Measurements from ENCODE around the gene EFHD2. TPM values are rescaled to one million over a fixed set of nuclear protein-coding genes. Genes with fewer than 3 reads are reported as not detected.

Gene EFHD2
- total RNA-seq, 1 donor from 2014 or later: 6.5 TPM

- H3K36me3 Mint-ChIP-seq: no peaks in the 10 kb centered on the region
- peaks cover 10% of the 10 kb centered on the region for H3K27me3 Mint-ChIP-seq (ENCODE audit: insufficient read depth, low read depth)
- no peaks in the 10 kb centered on the region for H3K9me3 ChIP-seq (ENCODE audit: low read depth)
- no peak for TF ChIP-seq CTCF (IDR thresholded peaks at IDR 0.05)
- TF ChIP-seq EZH2 (IDR thresholded peaks at IDR 0.05): no peak
- no peak for TF ChIP-seq EZH2phosphoT487 (IDR thresholded peaks at IDR 0.05)
- no peaks in the 10 kb centered on the region for H3K9me3 Mint-ChIP-seq
- DNase-seq (ENCODE audit: low spot score): no peak
- H3K27me3 ChIP-seq: peaks cover 52% of the 10 kb centered on the region
- peaks cover 14% of the 10 kb centered on the region for H4K20me1 ChIP-seq (ENCODE audit: low read depth)
- no peak overlapping the region for H3K4me3 Mint-ChIP-seq
- H3K36me3 ChIP-seq: no peaks in the 10 kb centered on the region
- no peak overlapping the region for H3K9ac ChIP-seq
- H3K27ac ChIP-seq: no peak overlapping the region
- peaks cover 11% of the 10 kb centered on the region for H3K4me1 ChIP-seq
- no peak overlapping the region for H3K4me3 ChIP-seq
- no peak overlapping the region for H3K4me2 ChIP-seq
- H2AFZ ChIP-seq (replicated peaks): no peak overlapping the region
- H3K79me2 ChIP-seq (ENCODE audit: low read depth): no peaks in the 10 kb centered on the region
- H3F3A ChIP-seq (ENCODE audit: low read depth): peaks cover 6% of the 10 kb centered on the region
- H3K27ac Mint-ChIP-seq: no peak overlapping the region
- peaks cover 33% of the 10 kb centered on the region for H3K4me1 Mint-ChIP-seq
Measured at GRCh38 chr1:15407580-15407979, 2.1 kb upstream of the EFHD2 start.

GRCh38 chr1:15408890-15409387 lies 749 bp upstream of the EFHD2 start:
- Mint-ChIP-seq H3K36me3 (no peaks in the 10 kb centered on the region), H3K4me3 (peak overlapping the region; percentile 89), H3K27me3 (ENCODE audit: insufficient read depth, low read depth) (peaks cover 15% of the 10 kb centered on the region), H3K9me3 (no peaks in the 10 kb centered on the region), H3K4me1 (peaks cover 32% of the 10 kb centered on the region), H3K27ac (peak overlapping the region; percentile 93)
- H4K20me1 ChIP-seq (ENCODE audit: low read depth): peaks cover 14% of the 10 kb centered on the region
- H3F3A ChIP-seq (ENCODE audit: low read depth): peaks cover 6% of the 10 kb centered on the region
- H3K79me2 ChIP-seq (ENCODE audit: low read depth): no peaks in the 10 kb centered on the region
- peak overlapping the region; percentile 72 for H3K4me3 ChIP-seq
- peak overlapping the region; percentile 51 for H2AFZ ChIP-seq (replicated peaks)
- peaks cover 54% of the 10 kb centered on the region for H3K27me3 ChIP-seq
- H3K36me3 ChIP-seq: no peaks in the 10 kb centered on the region
- peaks cover 11% of the 10 kb centered on the region for H3K4me1 ChIP-seq
- DNase-seq (ENCODE audit: low spot score): no peak
- peak overlapping the region; percentile 95 for H3K4me2 ChIP-seq
- TF ChIP-seq CTCF (IDR thresholded peaks at IDR 0.05) (no peak), EZH2phosphoT487 (IDR thresholded peaks at IDR 0.05) (no peak), EZH2 (IDR thresholded peaks at IDR 0.05) (no peak)
- no peak overlapping the region for H3K27ac ChIP-seq
- no peak overlapping the region for H3K9ac ChIP-seq
- no peaks in the 10 kb centered on the region for H3K9me3 ChIP-seq (ENCODE audit: low read depth)

DNA sequence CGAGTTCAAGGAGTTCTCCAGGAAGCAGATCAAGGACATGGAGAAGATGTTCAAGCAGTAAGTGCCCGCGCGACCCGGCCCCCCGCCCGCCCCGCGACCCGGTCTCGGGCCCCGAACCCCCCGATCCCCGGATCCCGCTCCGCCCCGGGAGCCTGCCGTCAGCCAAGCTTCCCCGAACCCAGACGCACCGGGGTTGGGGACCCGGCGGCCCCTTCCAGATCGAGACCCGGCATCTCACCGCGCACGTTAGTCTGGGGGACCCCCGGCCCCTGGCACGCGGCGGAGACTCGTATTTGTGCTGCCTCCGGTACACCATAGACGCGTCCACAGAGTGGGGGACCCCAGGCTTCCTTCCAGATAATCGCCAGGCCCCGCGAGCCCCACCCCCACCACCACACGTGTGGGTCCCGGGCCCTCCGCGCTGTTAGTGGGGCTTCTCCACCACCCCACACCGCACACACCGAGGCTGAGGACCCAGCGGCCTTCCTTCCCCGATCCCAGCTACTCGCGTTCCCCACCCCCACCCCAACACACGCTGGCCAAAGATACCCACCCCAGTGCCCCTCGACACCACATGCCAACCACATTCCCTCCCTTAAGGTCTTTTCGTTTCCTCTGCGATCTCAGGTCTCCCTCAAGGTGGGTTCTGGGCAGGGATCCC lies 665 bp downstream of the EFHD2 start:
- no peaks in the 10 kb centered on the region for H3K79me2 ChIP-seq (ENCODE audit: low read depth)
- H3K36me3 ChIP-seq: no peaks in the 10 kb centered on the region
- TF ChIP-seq CTCF (IDR thresholded peaks at IDR 0.05) (no peak), EZH2phosphoT487 (IDR thresholded peaks at IDR 0.05) (no peak), EZH2 (IDR thresholded peaks at IDR 0.05) (no peak)
- DNase-seq (ENCODE audit: low spot score): peak; percentile 35
- H3K9me3 ChIP-seq (ENCODE audit: low read depth): no peaks in the 10 kb centered on the region
- peak overlapping the region; percentile 95 for H3K4me2 ChIP-seq
- H3K36me3 Mint-ChIP-seq: peaks cover 4% of the 10 kb centered on the region
- H3K4me1 Mint-ChIP-seq: peaks cover 38% of the 10 kb centered on the region
- H3K27ac Mint-ChIP-seq: no peak overlapping the region
- H3K4me3 ChIP-seq: peak overlapping the region; percentile 72
- peak overlapping the region; percentile 51 for H2AFZ ChIP-seq (replicated peaks)
- H4K20me1 ChIP-seq (ENCODE audit: low read depth): peaks cover 14% of the 10 kb centered on the region
- peaks cover 11% of the 10 kb centered on the region for H3K4me1 ChIP-seq
- H3K9me3 Mint-ChIP-seq: no peaks in the 10 kb centered on the region
- H3K27me3 ChIP-seq: peaks cover 54% of the 10 kb centered on the region
- peaks cover 18% of the 10 kb centered on the region for H3K27me3 Mint-ChIP-seq (ENCODE audit: insufficient read depth, low read depth)
- H3K27ac ChIP-seq: no peak overlapping the region
- no peak overlapping the region for H3K9ac ChIP-seq
- peaks cover 6% of the 10 kb centered on the region for H3F3A ChIP-seq (ENCODE audit: low read depth)
- H3K4me3 Mint-ChIP-seq: peak overlapping the region; percentile 90
